IMR-90 (cell line): ENCODE results near the gene SMKR1. TPM values are rescaled to one million over a fixed set of nuclear protein-coding genes. Genes with fewer than 3 reads are reported as not detected.

Experiments used
- ATAC-seq: fragments of 200-7000 bp; cut with Tn5 transposase; 2 replicates; pipeline ENCODE4 v1.9.1; 2020; ENCODE audit warnings: low read depth, mild to moderate bottlenecking, moderate library complexity
- BruUV-seq: library from RNA; stranded (reverse); fragments of 400-500 nt; replicated peaks from 2 replicates; lab custom pipeline; 2021; lab: Mats Ljungman, UMichigan
- CTCF ChIA-PET: fragments of 300-600 bp; formaldehyde crosslinking; extraction: SDS; loops from one replicate; lab custom pipeline; 2021; ENCODE audit warnings: antibody characterized with exemption; lab: Yijun Ruan, JAX
- POLR2A ChIA-PET: fragments of 300-600 bp; sonication (Branson Sonifier 250); formaldehyde crosslinking; loops from one replicate; lab custom pipeline; 2022; ENCODE audit warnings: antibody characterized with exemption; ENCODE audit not compliant: unreplicated experiment; lab: Charles Lee
- DNase-seq: peaks from one replicate; pipeline ENCODE4 v3.0.0; 2013
- H2AFZ ChIP-seq: replicated peaks from 2 replicates; pipeline ENCODE3; 2013; ENCODE audit warnings: low read length, mild to moderate bottlenecking; ENCODE audit not compliant: poor library complexity
- H2AK5ac ChIP-seq: 2 replicates; pipeline ENCODE4 v1.6.1; 2013; ENCODE audit warnings: low read depth, low read length, inconsistent platforms
- H2AK9ac ChIP-seq: replicated peaks from 2 replicates; pipeline ENCODE3; 2013; ENCODE audit warnings: mild to moderate bottlenecking, low read depth, low read length, moderate library complexity; ENCODE audit not compliant: poor library complexity
- H2BK120ac ChIP-seq: 2 replicates; pipeline ENCODE4 v1.6.1; 2013; ENCODE audit warnings: low read depth, low read length, inconsistent platforms
- H2BK15ac ChIP-seq: 3 replicates; pipeline ENCODE4 v1.6.1; 2013; ENCODE audit warnings: low read depth, low read length, inconsistent platforms
- H2BK20ac ChIP-seq: 2 replicates; pipeline ENCODE4 v1.6.1; 2013; ENCODE audit warnings: low read depth, mild to moderate bottlenecking, inconsistent platforms, low read length, moderate library complexity
- H2BK5ac ChIP-seq: 2 replicates; pipeline ENCODE4 v1.6.1; 2013; ENCODE audit warnings: mild to moderate bottlenecking, low read depth, low read length, inconsistent platforms; ENCODE audit not compliant: poor library complexity, severe bottlenecking
- H3K14ac ChIP-seq: replicated peaks from 2 replicates; pipeline ENCODE4 v1.6.1; 2013; ENCODE audit warnings: low read depth, low read length, inconsistent platforms
- H3K18ac ChIP-seq: 2 replicates; pipeline ENCODE4 v1.6.1; 2013; ENCODE audit warnings: low read depth, low read length, control low read depth
- H3K23ac ChIP-seq: 2 replicates; pipeline ENCODE4 v1.6.1; 2013; ENCODE audit warnings: low read depth, low read length, inconsistent platforms
- H3K27ac ChIP-seq: 2 replicates; pipeline ENCODE4 v1.5.1; 2013; ENCODE audit warnings: mild to moderate bottlenecking, control low read depth, low read length; ENCODE audit not compliant: insufficient read depth
- H3K27me3 ChIP-seq: 2 replicates; pipeline ENCODE4 v1.6.1; 2013; ENCODE audit warnings: low read length; ENCODE audit not compliant: control insufficient read depth, insufficient read depth
- H3K36me3 ChIP-seq: 2 replicates; pipeline ENCODE4 v1.6.1; 2013; ENCODE audit warnings: low read length, mixed read lengths; ENCODE audit not compliant: control insufficient read depth, insufficient read depth
- H3K4ac ChIP-seq: 2 replicates; pipeline ENCODE4 v1.6.1; 2013; ENCODE audit warnings: low read depth, low read length, inconsistent platforms
- H3K4me1 ChIP-seq: 2 replicates; pipeline ENCODE4 v1.6.1; 2013; ENCODE audit warnings: low read length, mixed read lengths; ENCODE audit not compliant: control insufficient read depth, insufficient read depth
- H3K4me2 ChIP-seq: 2 replicates; pipeline ENCODE4 v1.6.1; 2013; ENCODE audit warnings: low read depth, mild to moderate bottlenecking, control low read depth, low read length, moderate library complexity
- H3K4me3 ChIP-seq: 2 replicates; pipeline ENCODE4 v1.5.1; 2013; ENCODE audit warnings: low read depth, mild to moderate bottlenecking, control low read depth, low read length, moderate library complexity; ENCODE audit not compliant: insufficient read depth
- H3K56ac ChIP-seq: 2 replicates; pipeline ENCODE4 v1.6.1; 2013; ENCODE audit warnings: low read length, inconsistent platforms; ENCODE audit not compliant: insufficient read depth; ENCODE audit errors: extremely low read depth
- H3K79me1 ChIP-seq, 2 experiments: 2 replicates each; pipeline ENCODE4 v1.6.1; 2013; ENCODE audit warnings: low read length in 2 of 2, inconsistent platforms in 1 of 2, low read depth in 1 of 2
- H3K9ac ChIP-seq: 2 replicates; pipeline ENCODE4 v1.6.1; 2013; ENCODE audit warnings: low read depth, low read length, control low read depth
- H3K9me1 ChIP-seq: 2 replicates; pipeline ENCODE4 v1.6.1; 2013; ENCODE audit warnings: low read length, inconsistent platforms; ENCODE audit not compliant: insufficient read depth
- H3K9me3 ChIP-seq: 2 replicates; pipeline ENCODE4 v1.6.1; 2013; ENCODE audit warnings: low read length; ENCODE audit not compliant: control insufficient read depth, insufficient read depth
- H4K20me1 ChIP-seq: 2 replicates; pipeline ENCODE4 v1.6.1; 2013; ENCODE audit warnings: low read length, inconsistent platforms; ENCODE audit not compliant: insufficient read depth
- H4K5ac ChIP-seq: 2 replicates; pipeline ENCODE4 v1.6.1; 2013; ENCODE audit warnings: mild to moderate bottlenecking, low read depth, low read length, control low read depth
- H4K8ac ChIP-seq, 2 experiments: 2 replicates each; pipeline ENCODE4 v1.6.1; 2013; ENCODE audit warnings: low read depth in 2 of 2, low read length in 2 of 2, control low read depth in 1 of 2, inconsistent platforms in 1 of 2
- H4K91ac ChIP-seq: 2 replicates; pipeline ENCODE4 v1.6.1; 2013; ENCODE audit warnings: low read depth, low read length, inconsistent platforms; ENCODE audit not compliant: insufficient read depth
- CEBPB ChIP-seq: IDR thresholded peaks from 2 replicates; pipeline ENCODE4 v1.6.1; 2012; ENCODE audit warnings: low read depth, low read length, improper control_type of control experiment
- FOS ChIP-seq: fragments of 150-350 bp; IDR thresholded peaks from 2 replicates; pipeline ENCODE4 v1.6.1; 2016; ENCODE audit warnings: low read depth, low read length
- MAFK ChIP-seq: IDR thresholded peaks from 2 replicates; pipeline ENCODE4 v1.6.1; 2012; ENCODE audit warnings: low read depth, low read length, improper control_type of control experiment
- MAZ ChIP-seq: IDR thresholded peaks from 2 replicates; pipeline ENCODE4 v1.6.1; 2012; ENCODE audit warnings: low read depth, mild to moderate bottlenecking, low read length, improper control_type of control experiment, moderate library complexity, borderline replicate concordance
- POLR2A ChIP-seq: IDR thresholded peaks from 2 replicates; pipeline ENCODE4 v1.6.1; 2012; ENCODE audit warnings: mild to moderate bottlenecking, low read depth, low read length
- RAD21 ChIP-seq: IDR thresholded peaks from 2 replicates; pipeline ENCODE4 v1.6.1; 2012; ENCODE audit warnings: low read length, improper control_type of control experiment
- RCOR1 ChIP-seq: IDR thresholded peaks from 2 replicates; pipeline ENCODE4 v1.6.1; 2012; ENCODE audit warnings: mild to moderate bottlenecking, low read length, improper control_type of control experiment; ENCODE audit not compliant: insufficient replicate concordance
- SMC3 ChIP-seq: fragments of 150-350 bp; IDR thresholded peaks from 2 replicates; pipeline ENCODE4 v1.6.1; 2016; ENCODE audit warnings: low read depth, mild to moderate bottlenecking, antibody characterized with exemption, low read length, moderate library complexity
- WGBS, 2 experiments: methylation state at CpG; one replicate each; pipeline versions ENCODE4 v1.1.5 to v1.1.7; 2013; ENCODE audit warnings: missing lambda C conversion rate in 2 of 2; ENCODE audit not compliant: insufficient read length in 1 of 2; ENCODE audit errors: extremely low coverage in 2 of 2; 5-methylcytosine and 5-hydroxymethylcytosine counted together
- dilution Hi-C: fragments of 300-500 bp; cut with HindIII; formaldehyde crosslinking; loops from one replicate; pipeline ENCODE4 v1.14.3; 2018; ENCODE audit warnings: low sequenced_read_pairs; ENCODE audit not compliant: unreplicated experiment
- in situ Hi-C: fragments of 300-500 bp; cut with MboI; formaldehyde crosslinking; loops from 3 replicates; pipeline ENCODE4 v1.14.3; 2019; ENCODE audit warnings: low sequenced_read_pairs, inconsistent platforms, mixed read lengths
- intact Hi-C: fragments of 100-400 bp; cut with micrococcal nuclease; formaldehyde crosslinking; loops from 2 replicates; pipeline ENCODE4 v1.10.0; 2022
- polyA plus RNA-seq, 3 experiments: library from polyadenylated mRNA; depleted of rRNA; stranded (reverse); fragments of >200 nt; gene quantifications; 2 replicates each; pipeline ENCODE4 v1.2.3, GENCODE V29; 2012; ENCODE audit warnings: low replicate concordance in 1 of 3
- total RNA-seq: library from RNA; depleted of rRNA; stranded (reverse); fragments of >200 nt; gene quantifications from 2 replicates; pipeline ENCODE4 v1.2.3, GENCODE V29; 2012
- TF ChIP-seq, protein P1 (sequence below): conservative IDR thresholded peaks from 2 replicates; pipeline ENCODE4 v1.5.1; 2012; ENCODE audit warnings: mild to moderate bottlenecking, low read depth, low read length, improper control_type of control experiment
- TF ChIP-seq, protein P2 (sequence below): fragments of 150-350 bp; IDR thresholded peaks from 2 replicates; pipeline ENCODE4 v1.6.1; 2016; ENCODE audit warnings: low read depth, mild to moderate bottlenecking, low read length, moderate library complexity, borderline replicate concordance
- TF ChIP-seq, protein P3 (sequence below): fragments of 150-350 bp; IDR thresholded peaks from 2 replicates; pipeline ENCODE4 v1.6.1; 2017; ENCODE audit warnings: mild to moderate bottlenecking, antibody characterized with exemption, low read length, low read depth

SMKR1 gene
- total and polyA plus RNA-seq, 2 of the 4 experiments (the other 2 are of a cell fraction): 0.26 TPM; not detected in 1

DNA sequence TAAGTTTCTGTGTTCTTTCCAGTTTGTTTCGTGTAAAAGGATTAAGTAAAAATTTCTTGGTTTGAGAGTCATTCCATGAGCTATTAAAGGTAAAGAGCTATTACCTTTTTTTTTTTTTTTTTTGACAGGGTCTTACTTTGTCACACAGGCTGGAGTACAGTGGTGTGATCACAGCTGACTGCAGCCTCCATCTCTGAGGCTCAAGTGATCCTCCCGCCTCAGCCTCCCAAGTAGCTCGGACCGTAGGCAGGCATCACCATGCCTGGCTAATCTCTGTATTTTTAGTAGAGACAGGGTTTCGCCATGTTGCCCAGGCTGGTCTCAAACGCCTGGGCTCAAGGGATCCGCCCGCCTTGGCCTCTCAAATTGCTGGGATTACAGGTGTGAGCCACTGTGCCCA, 1.4 kb downstream of the SMKR1 start (continued):
- TF ChIP-seq, protein P1, sequence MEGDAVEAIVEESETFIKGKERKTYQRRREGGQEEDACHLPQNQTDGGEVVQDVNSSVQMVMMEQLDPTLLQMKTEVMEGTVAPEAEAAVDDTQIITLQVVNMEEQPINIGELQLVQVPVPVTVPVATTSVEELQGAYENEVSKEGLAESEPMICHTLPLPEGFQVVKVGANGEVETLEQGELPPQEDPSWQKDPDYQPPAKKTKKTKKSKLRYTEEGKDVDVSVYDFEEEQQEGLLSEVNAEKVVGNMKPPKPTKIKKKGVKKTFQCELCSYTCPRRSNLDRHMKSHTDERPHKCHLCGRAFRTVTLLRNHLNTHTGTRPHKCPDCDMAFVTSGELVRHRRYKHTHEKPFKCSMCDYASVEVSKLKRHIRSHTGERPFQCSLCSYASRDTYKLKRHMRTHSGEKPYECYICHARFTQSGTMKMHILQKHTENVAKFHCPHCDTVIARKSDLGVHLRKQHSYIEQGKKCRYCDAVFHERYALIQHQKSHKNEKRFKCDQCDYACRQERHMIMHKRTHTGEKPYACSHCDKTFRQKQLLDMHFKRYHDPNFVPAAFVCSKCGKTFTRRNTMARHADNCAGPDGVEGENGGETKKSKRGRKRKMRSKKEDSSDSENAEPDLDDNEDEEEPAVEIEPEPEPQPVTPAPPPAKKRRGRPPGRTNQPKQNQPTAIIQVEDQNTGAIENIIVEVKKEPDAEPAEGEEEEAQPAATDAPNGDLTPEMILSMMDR: no peak

DNA sequence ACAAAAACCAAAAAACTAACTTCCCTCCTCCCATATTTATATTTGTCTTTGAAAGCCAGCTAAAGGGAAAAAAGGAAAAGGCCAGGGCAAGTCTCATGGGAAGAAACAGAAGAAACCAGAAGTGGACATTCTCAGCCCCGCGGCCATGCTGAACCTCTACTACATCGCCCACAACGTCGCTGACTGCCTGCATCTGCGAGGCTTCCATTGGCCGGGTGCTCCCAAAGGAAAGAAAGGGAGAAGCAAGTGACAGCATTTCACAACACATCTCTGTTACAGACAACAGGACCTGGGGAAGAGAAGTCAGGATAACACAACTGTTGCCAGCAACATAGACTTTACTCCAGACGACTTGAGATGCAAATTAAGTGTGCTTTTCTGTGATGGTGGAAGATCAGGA, 9.9 kb downstream of the SMKR1 start:
- intact Hi-C loops: loop anchor here (5.0 kb wide), 1 partner anchor 40 kb away; no protein-coding TSS in a partner anchor
- dilution Hi-C loops: no loop called here
- Histone ChIP-seq H3K9ac (no peak overlapping the region), H3K23ac (no peak overlapping the region), H3K4me3 (no peak overlapping the region), H2BK120ac (no peak overlapping the region), H2AK9ac (no peak overlapping the region), H2AK5ac (no peak overlapping the region), H2BK15ac (no peak overlapping the region), H2AFZ (no peak overlapping the region), H3K9me1 (no peaks in the 10 kb centered on the region), H3K27ac (no peak overlapping the region), H4K5ac (no peak overlapping the region), H4K20me1 (no peaks in the 10 kb centered on the region), H2BK20ac (no peak overlapping the region), H4K8ac (no peak overlapping the region), H3K79me1 (no peaks in the 10 kb centered on the region), H3K4me2 (no peak overlapping the region), H4K91ac (no peak overlapping the region), H2BK5ac (no peak overlapping the region), H3K56ac (no peak overlapping the region), H3K27me3 (peaks cover 32% of the 10 kb centered on the region), H3K18ac (no peak overlapping the region), H3K4me1 (no peaks in the 10 kb centered on the region), H3K9me3 (no peaks in the 10 kb centered on the region), H3K36me3 (no peaks in the 10 kb centered on the region), H3K4ac (no peak overlapping the region), H3K14ac (no peak overlapping the region)
- ATAC-seq (no peak), DNase-seq (no peak)
- no TSS peak for BruUV-seq
- POLR2A ChIA-PET: no interaction called here
- WGBS, 2 experiments: no CpG with 5 or more reads among the region's 8 CpGs
- in situ Hi-C loops: no loop called here
- CTCF ChIA-PET: no interaction called here
- TF ChIP-seq POLR2A (no peak), SMC3 (no peak), MAZ (no peak), MAFK (no peak), FOS (no peak), CEBPB (no peak), RAD21 (no peak), RCOR1 (no peak)
- TF ChIP-seq, protein P1: no peak
- TF ChIP-seq, protein P2, sequence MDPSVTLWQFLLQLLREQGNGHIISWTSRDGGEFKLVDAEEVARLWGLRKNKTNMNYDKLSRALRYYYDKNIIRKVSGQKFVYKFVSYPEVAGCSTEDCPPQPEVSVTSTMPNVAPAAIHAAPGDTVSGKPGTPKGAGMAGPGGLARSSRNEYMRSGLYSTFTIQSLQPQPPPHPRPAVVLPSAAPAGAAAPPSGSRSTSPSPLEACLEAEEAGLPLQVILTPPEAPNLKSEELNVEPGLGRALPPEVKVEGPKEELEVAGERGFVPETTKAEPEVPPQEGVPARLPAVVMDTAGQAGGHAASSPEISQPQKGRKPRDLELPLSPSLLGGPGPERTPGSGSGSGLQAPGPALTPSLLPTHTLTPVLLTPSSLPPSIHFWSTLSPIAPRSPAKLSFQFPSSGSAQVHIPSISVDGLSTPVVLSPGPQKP: no peak
- TF ChIP-seq, protein P3, sequence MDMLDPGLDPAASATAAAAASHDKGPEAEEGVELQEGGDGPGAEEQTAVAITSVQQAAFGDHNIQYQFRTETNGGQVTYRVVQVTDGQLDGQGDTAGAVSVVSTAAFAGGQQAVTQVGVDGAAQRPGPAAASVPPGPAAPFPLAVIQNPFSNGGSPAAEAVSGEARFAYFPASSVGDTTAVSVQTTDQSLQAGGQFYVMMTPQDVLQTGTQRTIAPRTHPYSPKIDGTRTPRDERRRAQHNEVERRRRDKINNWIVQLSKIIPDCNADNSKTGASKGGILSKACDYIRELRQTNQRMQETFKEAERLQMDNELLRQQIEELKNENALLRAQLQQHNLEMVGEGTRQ: no peak
